Measurements from ENCODE around the gene RIPK4.
"Not testable (repeated sequence)": the region's sequence is repeated elsewhere in the genome, so short reads cannot be mapped to it uniquely, and the experiment has no call there.

RIPK4 gene

DNA sequence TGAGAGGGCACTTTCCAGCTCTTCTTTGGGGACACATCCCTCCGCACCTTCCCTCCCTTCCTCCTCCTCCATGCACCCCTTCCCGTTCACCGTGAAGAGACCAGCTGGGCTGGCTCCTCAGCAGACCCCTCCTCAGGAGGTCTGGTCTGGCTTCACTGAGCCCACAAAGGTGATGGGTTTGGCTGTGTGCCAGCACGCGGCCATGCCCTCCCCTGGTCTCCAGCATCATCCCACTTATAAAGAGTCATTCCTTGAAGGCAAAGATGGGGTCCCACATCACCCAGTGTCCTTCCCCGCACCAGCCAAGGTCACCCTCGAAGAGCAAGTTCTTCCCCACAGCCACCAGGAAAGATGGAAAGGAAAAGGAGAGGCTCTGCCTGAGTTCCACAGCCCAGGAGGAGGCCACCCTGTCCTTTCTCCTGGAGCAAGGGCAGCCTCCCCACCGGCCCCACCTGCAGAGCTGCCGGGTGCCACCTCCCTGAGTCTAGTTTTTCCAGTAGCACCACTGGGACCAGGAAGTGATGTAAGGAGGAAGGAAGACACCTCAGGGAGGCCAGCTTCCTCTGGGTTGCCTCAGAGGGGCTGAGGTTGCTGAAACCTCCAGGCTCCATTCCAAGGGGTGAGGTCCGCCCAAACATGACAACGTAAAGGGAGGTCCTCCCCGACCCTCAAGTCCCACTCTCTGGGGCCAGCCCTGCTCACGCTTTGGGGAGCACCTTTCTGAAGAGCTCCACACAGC lies 32.7 kb downstream of the RIPK4 start:
- no peak for DNase-seq

- no peak for DNase-seq
These were observed 35.8 kb downstream of the RIPK4 start for GRCh38 chr21:41731081-41731480.

- DNase-seq, result no peak
These were observed 36.5 kb downstream of the RIPK4 start for GRCh38 chr21:41730367-41730765.

DNA sequence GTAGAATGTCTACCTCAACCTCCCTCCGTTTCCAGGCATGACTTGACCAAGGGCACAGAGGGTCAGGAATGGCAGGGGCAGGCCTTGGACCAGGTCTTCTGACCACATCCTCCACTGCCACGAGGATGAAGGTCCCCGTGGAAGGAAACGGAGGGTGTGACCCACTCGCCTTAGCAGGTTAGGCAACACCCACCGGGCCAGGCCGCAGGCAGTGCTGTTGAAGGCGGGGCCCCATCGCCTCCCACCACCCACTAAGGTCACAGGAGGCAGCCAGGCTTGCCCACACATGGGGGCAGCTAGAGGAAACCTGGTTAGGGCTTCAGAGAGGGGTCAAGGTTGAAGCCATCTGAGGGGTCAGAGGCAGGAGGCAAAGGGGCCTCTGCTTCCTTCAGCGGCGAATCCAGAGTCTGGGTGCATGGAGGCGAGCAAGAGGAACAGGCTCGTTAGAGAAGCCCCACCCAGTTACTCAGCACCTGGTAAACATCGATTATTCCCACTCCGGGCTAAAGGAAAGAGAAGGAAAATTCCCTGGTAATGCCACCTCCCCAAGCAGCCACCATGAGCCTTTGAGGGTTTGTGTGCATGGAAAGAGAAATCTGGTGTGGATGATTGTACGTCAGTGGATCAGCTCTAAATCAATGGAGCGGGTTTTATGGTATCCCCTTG lies 37.0 kb downstream of the RIPK4 start:
- no peak for DNase-seq

GRCh38 chr21:41727784-41728763 lies 38.8 kb downstream of the RIPK4 start:
- DNase-seq, result no peak

DNA sequence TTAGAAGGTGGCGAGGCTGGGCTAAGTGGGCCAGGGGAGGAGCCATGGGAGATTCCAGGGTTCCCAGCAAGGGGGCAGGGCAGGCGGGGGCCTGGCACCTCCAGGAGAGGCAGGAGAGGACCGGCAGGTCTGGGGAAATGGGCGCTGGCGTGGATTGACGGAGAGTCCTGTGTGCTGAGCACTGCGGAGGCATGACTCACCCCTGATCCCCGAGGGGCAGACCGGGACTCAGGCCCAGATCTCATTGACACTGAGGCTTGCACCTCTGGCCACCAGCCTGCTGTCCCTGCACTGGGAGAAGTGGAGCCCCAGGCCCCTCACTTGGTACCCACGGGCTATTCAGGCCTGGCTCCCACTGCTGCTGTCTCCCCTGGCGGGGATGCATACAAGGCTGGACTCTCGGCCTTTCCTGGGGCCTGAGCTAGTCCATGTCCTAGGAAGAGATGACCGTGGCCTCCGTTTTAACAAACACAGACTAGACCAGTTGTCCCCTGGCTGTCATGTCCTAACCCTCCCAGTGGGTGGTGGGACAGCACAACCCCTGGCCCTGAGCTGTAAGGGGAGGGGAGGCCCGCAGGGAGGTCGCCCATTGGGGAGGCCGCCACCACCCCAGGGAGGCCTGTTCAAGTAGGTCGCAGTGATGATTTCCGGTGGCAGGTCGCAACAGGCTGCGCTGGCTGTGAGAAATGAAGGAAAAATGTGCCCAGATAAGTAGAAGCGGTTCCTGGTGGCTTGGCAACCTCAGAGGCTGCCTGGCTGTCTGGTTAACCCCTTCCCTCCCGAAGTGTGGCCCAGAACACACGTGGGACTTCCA lies 39.7 kb downstream of the RIPK4 start:
- no peak for DNase-seq

- DNase-seq, result no peak
These were observed 40.3 kb downstream of the RIPK4 start for GRCh38 chr21:41726630-41726969.

DNA sequence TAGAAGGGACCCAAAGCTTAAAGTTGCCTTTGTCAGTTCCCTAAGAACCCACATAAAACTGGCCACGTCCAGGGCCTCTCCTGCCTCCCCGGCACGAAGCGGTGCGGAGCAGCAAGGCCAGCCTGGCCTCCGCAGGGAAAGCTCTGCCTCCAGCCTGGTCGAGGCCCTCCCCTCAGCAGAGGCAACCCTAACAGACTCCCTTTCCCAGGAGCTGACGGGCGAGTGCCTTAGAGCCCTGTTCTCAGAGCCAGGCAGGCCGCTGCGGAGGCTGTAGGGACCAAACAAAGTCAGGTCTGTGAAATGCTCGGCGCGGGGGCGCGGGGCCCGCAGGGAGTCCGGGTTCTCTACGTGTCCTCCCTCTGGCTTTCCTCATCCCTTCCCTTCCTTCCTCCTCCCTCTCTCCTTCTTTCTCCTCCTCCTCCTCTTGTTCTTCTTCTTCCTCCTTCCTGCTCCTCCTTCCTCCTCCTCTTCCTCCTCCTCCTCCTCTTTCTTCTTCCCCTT lies 40.7 kb downstream of the RIPK4 start:
- no peak for DNase-seq

DNA sequence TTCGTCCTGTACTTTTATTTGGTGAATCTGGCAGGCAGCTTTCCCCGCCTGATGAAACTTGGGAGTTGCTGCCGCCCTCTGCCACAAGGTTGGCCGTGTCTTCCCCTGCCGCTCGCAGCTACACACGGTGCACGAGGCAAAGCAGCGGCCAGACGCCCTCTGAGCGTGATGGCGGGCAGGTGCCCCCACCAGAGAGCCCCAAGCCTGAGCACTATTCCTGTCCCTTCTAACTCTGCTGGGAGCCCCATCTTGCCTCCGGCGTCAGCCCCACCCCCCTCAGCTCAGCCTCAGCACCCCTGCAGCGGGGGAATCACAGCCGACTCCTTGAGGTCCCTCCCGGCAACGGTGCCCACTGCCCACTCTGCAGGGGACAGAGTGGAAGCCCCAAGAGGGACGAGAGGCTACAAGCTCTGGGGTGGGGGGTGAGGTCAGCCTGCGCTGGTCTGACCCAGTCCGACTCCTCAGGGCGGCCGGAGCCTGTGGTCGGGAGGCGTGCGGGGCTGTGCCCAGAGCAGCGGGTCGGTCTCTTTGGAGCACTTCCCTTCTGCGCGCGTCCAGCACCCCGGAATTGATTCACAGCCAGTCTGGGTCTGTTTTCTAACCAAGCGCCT lies 41.3 kb downstream of the RIPK4 start:
- no peak for DNase-seq

DNA sequence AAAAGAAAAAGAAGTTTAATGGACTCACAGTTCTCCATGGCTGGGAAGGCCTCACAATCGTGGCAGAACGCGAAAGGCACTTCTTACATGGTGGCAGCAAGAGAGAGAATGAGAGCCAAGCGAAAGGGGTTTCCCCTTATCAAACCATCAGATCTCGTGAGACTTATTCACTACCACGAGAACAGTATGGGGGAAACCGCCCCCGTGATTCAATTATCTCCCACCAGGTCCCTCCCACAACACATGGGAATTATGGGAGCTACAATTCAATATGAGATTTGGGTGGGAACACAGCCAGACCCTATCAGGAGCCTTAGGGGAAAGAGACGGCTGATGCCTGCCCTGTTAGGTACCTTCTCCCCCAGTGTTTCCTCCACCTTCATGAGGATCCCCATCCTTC lies 43.0 kb downstream of the RIPK4 start:
- DNase-seq, result not testable (repeated sequence)

DNA sequence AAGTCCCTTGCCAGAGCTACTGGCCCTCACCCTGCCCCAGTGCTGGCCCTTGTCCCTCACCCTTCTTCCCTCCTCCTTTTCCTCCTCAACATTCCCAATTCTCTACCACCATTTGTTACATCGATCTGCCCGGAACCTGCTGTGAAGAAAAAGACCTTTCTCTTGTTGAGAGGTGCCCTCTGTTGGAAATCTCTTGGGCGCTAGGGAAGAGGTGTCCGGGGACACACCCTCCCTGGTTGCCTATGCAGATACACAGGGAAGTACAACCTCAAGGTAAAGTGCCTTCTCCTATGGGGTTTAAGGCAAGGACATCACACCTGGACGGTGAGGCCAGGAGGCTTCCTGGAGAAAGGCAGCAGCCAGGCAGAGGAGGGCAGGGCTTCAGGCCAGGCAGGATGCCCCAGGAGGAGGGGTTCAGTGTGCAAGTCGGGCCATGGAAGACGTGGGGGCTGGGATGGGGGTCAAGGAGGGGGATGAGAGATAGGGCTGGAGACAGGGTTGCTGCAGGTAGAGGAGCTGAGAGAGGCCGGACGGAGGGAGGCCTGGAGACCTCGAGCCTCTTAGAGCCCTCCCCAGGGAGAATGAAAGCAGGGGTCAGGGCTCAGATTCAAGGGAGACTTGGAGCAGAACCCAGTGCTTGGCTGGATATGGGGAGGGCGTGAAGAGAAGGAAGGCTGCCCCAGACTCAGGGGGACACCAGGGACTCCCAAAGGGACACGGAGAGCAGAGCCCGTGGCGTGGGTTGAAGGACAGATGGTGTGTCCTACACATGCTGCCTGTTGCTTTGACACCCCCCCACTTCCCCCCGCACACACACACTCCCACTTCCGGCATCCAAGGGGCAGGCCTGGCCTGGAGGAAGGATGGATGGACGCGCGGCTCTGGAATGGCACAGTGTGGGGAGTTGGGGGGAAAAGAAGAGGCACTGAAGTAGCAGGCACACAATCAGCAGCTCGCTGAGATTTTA lies 44.5 kb downstream of the RIPK4 start:
- no peak for DNase-seq

DNA sequence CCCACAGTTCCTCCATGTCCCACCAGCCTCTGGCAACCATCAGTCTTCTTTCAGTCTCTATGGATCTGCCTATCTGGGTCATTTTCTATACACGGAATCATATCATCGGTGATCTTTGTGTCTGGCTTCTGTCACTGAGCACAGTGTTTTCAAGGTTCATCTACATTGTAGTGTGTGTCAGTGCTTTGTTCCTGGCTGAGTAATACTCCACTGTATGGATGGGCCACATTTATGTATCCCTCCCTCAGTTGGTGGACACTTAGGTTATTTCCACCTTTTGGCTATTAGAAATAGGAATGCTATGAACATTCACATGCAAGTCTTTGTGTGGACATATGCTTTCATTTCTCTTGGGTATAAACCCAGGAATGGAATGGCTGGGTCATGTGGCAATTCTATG lies 46.6 kb downstream of the RIPK4 start:
- no peak for DNase-seq

- no peak for DNase-seq
These were observed 47.2 kb downstream of the RIPK4 start for GRCh38 chr21:41719691-41720090.

- DNase-seq, result no peak
These were observed 49.1 kb downstream of the RIPK4 start for GRCh38 chr21:41717573-41718330.

DNA sequence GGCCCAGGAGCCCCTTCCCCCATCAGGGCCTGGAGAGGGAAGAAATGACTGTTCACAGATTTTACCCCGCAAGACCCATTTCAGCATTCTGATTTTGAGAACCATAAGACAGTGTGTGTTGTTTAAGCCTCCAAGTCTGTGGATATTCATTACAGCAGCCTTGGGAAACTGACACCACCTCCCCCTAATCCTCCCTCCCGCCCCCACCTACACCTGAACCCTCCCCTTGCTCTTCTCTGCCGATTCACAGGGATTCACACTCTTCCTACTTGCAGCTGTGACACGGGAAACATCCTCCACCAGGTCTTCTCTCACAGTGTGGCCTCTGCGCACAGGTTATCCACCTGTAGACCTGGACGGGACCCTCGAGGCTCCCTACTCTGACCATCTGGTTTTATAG lies 50.1 kb downstream of the RIPK4 start:
- no peak for DNase-seq

DNA sequence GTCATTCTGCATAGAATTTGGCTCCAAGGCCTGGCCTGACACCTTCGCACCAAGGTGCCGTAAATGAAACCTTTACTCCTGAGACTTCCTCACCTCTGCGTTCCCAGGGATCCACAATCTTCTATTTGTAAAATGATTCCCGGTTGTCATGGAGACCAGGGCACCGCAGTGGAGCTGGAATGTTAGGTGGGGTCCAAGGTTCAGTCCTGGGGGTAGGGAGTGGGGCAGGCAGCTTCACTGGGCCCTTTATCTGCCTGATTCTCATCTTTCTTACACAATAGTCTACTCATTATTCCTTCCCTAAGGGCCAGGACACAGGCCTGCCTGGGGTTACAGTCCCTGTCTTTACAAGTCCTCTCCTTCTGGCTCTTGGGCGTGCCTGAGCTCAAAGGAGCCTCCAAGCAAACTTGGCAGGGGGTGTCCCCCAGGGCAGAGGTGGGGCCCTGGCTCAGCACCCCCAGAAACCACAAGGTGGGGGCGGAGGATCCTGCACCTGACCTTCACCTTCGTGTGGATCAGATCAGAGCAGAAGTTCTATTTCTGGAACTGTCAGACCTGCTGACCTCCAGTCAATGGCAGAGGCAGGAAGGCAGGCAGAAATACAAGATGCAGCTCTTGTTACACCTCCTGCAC lies 51.1 kb downstream of the RIPK4 start:
- no peak for DNase-seq

- not testable (repeated sequence) for DNase-seq
These were observed 52.5 kb downstream of the RIPK4 start for GRCh38 chr21:41714299-41714865.

GRCh38 chr21:41713495-41714281 lies 53.2 kb downstream of the RIPK4 start:
- DNase-seq, result no peak

Data from activated gamma-delta T cell treated with Interleukin-2 at 50 U/mL for 16 hours (primary cell).